Calu3 (cell line): ENCODE measurements around the gene PNRC1. TPM values are rescaled to one million over a fixed set of nuclear protein-coding genes. Genes with fewer than 3 reads are reported as not detected.

Experiments
- BruUV-seq: library from RNA; stranded (reverse); fragments of 400-500 nt; replicated peaks from 2 replicates; lab custom pipeline; 2021; lab: Mats Ljungman, UMichigan
- CTCF ChIA-PET: fragments of 300-600 bp; sonication (Branson Sonifier 250); formaldehyde crosslinking; loops from one replicate; lab custom pipeline; 2022; ENCODE audit warnings: antibody characterized with exemption; lab: Charles Lee
- DNase-seq: peaks from one replicate; pipeline ENCODE4 v3.0.0; 2022
- H3K27ac Mint-ChIP-seq: one replicate; pipeline ENCODE4 v1.8.0; 2022; ENCODE audit warnings: mixed read lengths; ENCODE audit not compliant: unreplicated experiment
- H3K27me3 Mint-ChIP-seq: one replicate; pipeline ENCODE4 v1.8.0; 2022; ENCODE audit warnings: mixed read lengths; ENCODE audit not compliant: unreplicated experiment
- H3K36me3 Mint-ChIP-seq: one replicate; pipeline ENCODE4 v1.8.0; 2022; ENCODE audit warnings: mild to moderate bottlenecking, moderate library complexity, mixed read lengths; ENCODE audit not compliant: insufficient read depth, unreplicated experiment
- H3K4me1 Mint-ChIP-seq: one replicate; pipeline ENCODE4 v1.8.0; 2022; ENCODE audit warnings: mild to moderate bottlenecking, low read depth, mixed read lengths; ENCODE audit not compliant: unreplicated experiment
- H3K4me3 Mint-ChIP-seq: one replicate; pipeline ENCODE4 v1.8.0; 2022; ENCODE audit warnings: mild to moderate bottlenecking, low read depth, moderate library complexity, mixed read lengths; ENCODE audit not compliant: unreplicated experiment
- H3K9me3 Mint-ChIP-seq: one replicate; pipeline ENCODE4 v1.8.0; 2022; ENCODE audit warnings: low read depth, mixed read lengths; ENCODE audit not compliant: unreplicated experiment
- intact Hi-C: fragments of 100-400 bp; cut with micrococcal nuclease; formaldehyde crosslinking; loops from one replicate; pipeline ENCODE4 v1.10.0; 2022; ENCODE audit not compliant: unreplicated experiment
- total RNA-seq: library from RNA; stranded (reverse); gene quantifications from 2 replicates; pipeline ENCODE4 v1.2.3, GENCODE V29; 2022
- TF ChIP-seq, protein P1 (sequence below): fragments of 200-600 bp; IDR thresholded peaks from one replicate; pipeline ENCODE4 v1.8.0; 2022; ENCODE audit warnings: antibody characterized with exemption; ENCODE audit not compliant: unreplicated experiment

Gene PNRC1
- total RNA-seq, 1 experiment from 2014 or later, result 45.4 TPM

DNA sequence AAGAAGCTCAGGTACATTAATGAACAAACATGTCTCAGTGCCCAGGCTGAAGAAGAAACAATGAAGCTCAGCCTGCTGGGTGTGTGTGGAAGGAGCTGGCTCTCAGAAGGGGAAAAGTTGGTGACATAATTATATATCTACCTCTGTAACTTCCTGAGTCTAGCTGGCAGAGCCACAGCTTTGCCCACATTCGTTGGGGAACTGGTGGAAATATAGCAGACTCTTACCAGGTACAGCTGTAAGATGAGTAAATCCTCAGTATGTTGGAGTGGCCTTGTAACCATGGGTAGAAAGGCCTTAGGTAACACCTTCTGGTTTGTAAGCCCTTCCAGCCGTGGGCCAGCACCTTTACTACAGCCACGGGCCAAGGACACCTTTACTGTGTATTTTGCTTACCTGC, 29.9 kb upstream of the PNRC1 start:
- no peaks in the 10 kb centered on the region for H3K27me3 Mint-ChIP-seq
- CTCF ChIA-PET, result interaction anchor here (0.6 kb wide), 2 partner anchors 26 to 124 kb away, joined by 3 to 6 read pairs; no protein-coding TSS in a partner anchor
- no peaks in the 10 kb centered on the region for H3K36me3 Mint-ChIP-seq
- TF ChIP-seq, protein P1, sequence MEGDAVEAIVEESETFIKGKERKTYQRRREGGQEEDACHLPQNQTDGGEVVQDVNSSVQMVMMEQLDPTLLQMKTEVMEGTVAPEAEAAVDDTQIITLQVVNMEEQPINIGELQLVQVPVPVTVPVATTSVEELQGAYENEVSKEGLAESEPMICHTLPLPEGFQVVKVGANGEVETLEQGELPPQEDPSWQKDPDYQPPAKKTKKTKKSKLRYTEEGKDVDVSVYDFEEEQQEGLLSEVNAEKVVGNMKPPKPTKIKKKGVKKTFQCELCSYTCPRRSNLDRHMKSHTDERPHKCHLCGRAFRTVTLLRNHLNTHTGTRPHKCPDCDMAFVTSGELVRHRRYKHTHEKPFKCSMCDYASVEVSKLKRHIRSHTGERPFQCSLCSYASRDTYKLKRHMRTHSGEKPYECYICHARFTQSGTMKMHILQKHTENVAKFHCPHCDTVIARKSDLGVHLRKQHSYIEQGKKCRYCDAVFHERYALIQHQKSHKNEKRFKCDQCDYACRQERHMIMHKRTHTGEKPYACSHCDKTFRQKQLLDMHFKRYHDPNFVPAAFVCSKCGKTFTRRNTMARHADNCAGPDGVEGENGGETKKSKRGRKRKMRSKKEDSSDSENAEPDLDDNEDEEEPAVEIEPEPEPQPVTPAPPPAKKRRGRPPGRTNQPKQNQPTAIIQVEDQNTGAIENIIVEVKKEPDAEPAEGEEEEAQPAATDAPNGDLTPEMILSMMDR, result no peak
- no peak overlapping the region for H3K27ac Mint-ChIP-seq
- BruUV-seq, result no TSS peak
- no peak for DNase-seq
- no peaks in the 10 kb centered on the region for H3K9me3 Mint-ChIP-seq
- H3K4me1 Mint-ChIP-seq, result no peaks in the 10 kb centered on the region
- intact Hi-C loops, result no loop called here
- H3K4me3 Mint-ChIP-seq, result no peak overlapping the region

DNA sequence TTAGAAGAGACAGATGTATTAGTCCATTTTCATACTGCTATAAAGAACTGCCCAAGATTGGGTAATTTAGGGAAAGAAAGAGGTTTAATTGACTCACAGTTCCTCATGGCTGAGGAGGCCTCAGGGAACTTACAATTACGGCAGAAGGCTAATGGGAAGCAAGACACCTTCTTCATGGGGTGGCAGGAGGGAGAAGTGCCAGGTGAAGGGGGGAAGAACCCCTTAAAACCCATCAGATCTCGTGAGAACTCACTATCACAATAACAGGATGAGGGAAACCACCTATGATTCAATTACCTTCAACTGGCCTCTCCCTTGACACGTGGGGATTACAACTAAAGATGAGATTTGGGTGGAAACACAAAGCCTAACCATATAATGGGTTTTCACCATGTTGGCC, 28.9 kb upstream of the PNRC1 start:
- H3K4me3 Mint-ChIP-seq, result no peak overlapping the region
- BruUV-seq, result no TSS peak

DNA sequence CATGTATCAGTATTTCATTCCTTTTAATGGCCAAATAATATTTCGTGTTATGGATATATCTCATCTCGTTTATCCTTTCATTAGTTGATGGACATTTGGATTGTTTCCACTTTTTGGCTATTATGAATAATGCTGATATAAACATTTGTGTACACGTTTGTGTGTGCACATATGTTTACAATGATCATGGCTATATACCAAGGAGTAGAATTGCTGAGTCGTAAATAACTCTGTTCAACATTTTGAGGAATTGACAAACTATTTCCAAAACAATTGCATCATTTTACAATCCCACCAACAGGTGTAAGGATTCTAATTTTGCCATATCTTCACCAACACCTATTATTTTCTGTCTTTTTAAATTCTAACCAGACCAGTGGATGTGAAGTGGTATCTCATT, 26.3 kb upstream of the PNRC1 start:
- intact Hi-C loops, result no loop called here
- BruUV-seq, result no TSS peak
- Mint-ChIP-seq H3K27me3 (no peaks in the 10 kb centered on the region), H3K4me1 (no peaks in the 10 kb centered on the region), H3K9me3 (no peaks in the 10 kb centered on the region), H3K27ac (no peak overlapping the region), H3K36me3 (no peaks in the 10 kb centered on the region), H3K4me3 (no peak overlapping the region)
- CTCF ChIA-PET, result no interaction called here
- no peak for DNase-seq
- TF ChIP-seq, protein P1, result no peak

More for the DNA sequence above, 28.9 kb upstream of the PNRC1 start:
- TF ChIP-seq, protein P1, result no peak
- Mint-ChIP-seq H3K27ac (no peak overlapping the region), H3K4me1 (no peaks in the 10 kb centered on the region), H3K9me3 (no peaks in the 10 kb centered on the region), H3K27me3 (no peaks in the 10 kb centered on the region), H3K36me3 (no peaks in the 10 kb centered on the region)
- DNase-seq, result no peak
- intact Hi-C loops, result no loop called here
- CTCF ChIA-PET, result no interaction called here

DNA sequence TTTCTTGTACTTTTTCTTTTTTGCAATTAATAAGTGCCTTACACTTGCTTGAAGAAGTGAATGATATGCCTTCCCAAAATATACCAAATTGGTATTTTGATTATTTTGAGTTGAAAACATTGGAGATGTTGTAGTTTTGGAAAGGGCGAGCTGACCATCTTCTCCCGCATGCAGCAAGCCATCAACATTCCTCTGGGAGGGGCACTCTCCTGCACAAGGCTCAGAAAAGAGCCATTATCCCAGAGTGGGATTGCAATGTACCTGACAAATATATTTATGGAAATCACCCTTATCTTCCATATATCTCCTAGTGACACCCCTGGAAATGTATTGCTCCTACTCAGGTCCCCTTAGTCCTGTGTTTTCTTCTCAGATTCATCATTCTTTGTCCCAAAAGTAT, 22.8 kb upstream of the PNRC1 start:
- H3K4me3 Mint-ChIP-seq, result no peak overlapping the region
- H3K27me3 Mint-ChIP-seq, result no peaks in the 10 kb centered on the region
- no peaks in the 10 kb centered on the region for H3K9me3 Mint-ChIP-seq
- CTCF ChIA-PET, result no interaction called here
- no peaks in the 10 kb centered on the region for H3K4me1 Mint-ChIP-seq
- no TSS peak for BruUV-seq
- DNase-seq, result no peak
- no peaks in the 10 kb centered on the region for H3K36me3 Mint-ChIP-seq
- intact Hi-C loops, result no loop called here
- TF ChIP-seq, protein P1, result no peak
- H3K27ac Mint-ChIP-seq, result no peak overlapping the region
